ENCODE data around the gene TMEM260. TPM values are rescaled to one million over a fixed set of nuclear protein-coding genes. Genes with fewer than 3 reads are reported as not detected.

Gene TMEM260
- total and polyA plus RNA-seq, 2 donors (not counting 1 experiment from before 2014, with no cell fraction given): 14.3 to 19.3 TPM

- no peak overlapping the region for H3K4me3 ChIP-seq (replicated peaks in 1 of 4; ENCODE audit: control extremely low read depth in 1 of 4, insufficient read depth in 1 of 4, low read depth in 3 of 4, low read length in 4 of 4)
- peaks cover 2% of the 10 kb centered on the region for H3K36me3 ChIP-seq (ENCODE audit: control insufficient read depth, insufficient read depth, low read length)
- TF ChIP-seq CTCF (conservative IDR thresholded peaks at IDR 0.05 in 1 of 2, IDR thresholded peaks at IDR 0.05 in 1 of 2; ENCODE audit: low read depth in 1 of 2, low read length in 2 of 2) (no peak), EZH2 (IDR thresholded peaks at IDR 0.05; ENCODE audit: low read length, missing control alignments) (no peak)
- H3K4me1 ChIP-seq (ENCODE audit: control insufficient read depth, extremely low read depth, insufficient read depth, low read length): no peaks in the 10 kb centered on the region
- no peaks in the 10 kb centered on the region for H4K20me1 ChIP-seq (ENCODE audit: control insufficient read depth, extremely low read depth, insufficient read depth, low read length)
- H3K4me2 ChIP-seq (ENCODE audit: extremely low read depth, insufficient read depth, low read length): no peak overlapping the region
- peak in 1 of 2 donors; percentile 29 for DNase-seq (ENCODE audit: low read depth in 2 of 2)
- no peaks in the 10 kb centered on the region for H3K79me2 ChIP-seq (ENCODE audit: control insufficient read depth, insufficient read depth, low read length)
- H3K27ac ChIP-seq (ENCODE audit: insufficient read depth, low read length): no peak overlapping the region
- H2AFZ ChIP-seq (ENCODE audit: low read length): no peak overlapping the region
- H3K9ac ChIP-seq (ENCODE audit: insufficient read depth, low read length): no peak overlapping the region
- H3K27me3 ChIP-seq (ENCODE audit: control insufficient read depth, insufficient read depth, low read length): no peaks in the 10 kb centered on the region
- H3K9me3 ChIP-seq (ENCODE audit: control insufficient read depth, insufficient read depth, low read depth, low read length): no peaks in the 10 kb centered on the region
These were observed 10.9 kb downstream of the TMEM260 start for GRCh38 chr14:56590535-56590960.

- H2AFZ ChIP-seq (ENCODE audit: low read length): no peak overlapping the region
- no peaks in the 10 kb centered on the region for H3K36me3 ChIP-seq (ENCODE audit: control insufficient read depth, insufficient read depth, low read length)
- H3K4me3 ChIP-seq (replicated peaks in 1 of 4; ENCODE audit: control extremely low read depth in 1 of 4, insufficient read depth in 1 of 4, low read depth in 3 of 4, low read length in 4 of 4): no peak overlapping the region
- H3K79me2 ChIP-seq (ENCODE audit: control insufficient read depth, insufficient read depth, low read length): no peaks in the 10 kb centered on the region
- no peak overlapping the region for H3K9ac ChIP-seq (ENCODE audit: insufficient read depth, low read length)
- H4K20me1 ChIP-seq (ENCODE audit: control insufficient read depth, extremely low read depth, insufficient read depth, low read length): no peaks in the 10 kb centered on the region
- TF ChIP-seq CTCF (conservative IDR thresholded peaks at IDR 0.05 in 1 of 2, IDR thresholded peaks at IDR 0.05 in 1 of 2; ENCODE audit: low read depth in 1 of 2, low read length in 2 of 2): no peak
- no peak for TF ChIP-seq EZH2 (IDR thresholded peaks at IDR 0.05; ENCODE audit: low read length, missing control alignments)
- H3K27ac ChIP-seq (ENCODE audit: insufficient read depth, low read length): no peak overlapping the region
- H3K4me1 ChIP-seq (ENCODE audit: control insufficient read depth, extremely low read depth, insufficient read depth, low read length): no peaks in the 10 kb centered on the region
- no peaks in the 10 kb centered on the region for H3K27me3 ChIP-seq (ENCODE audit: control insufficient read depth, insufficient read depth, low read length)
- DNase-seq (ENCODE audit: low read depth in 2 of 2): no peak
- no peak overlapping the region for H3K4me2 ChIP-seq (ENCODE audit: extremely low read depth, insufficient read depth, low read length)
- H3K9me3 ChIP-seq (ENCODE audit: control insufficient read depth, insufficient read depth, low read depth, low read length): no peaks in the 10 kb centered on the region
These were observed 13.3 kb downstream of the TMEM260 start for GRCh38 chr14:56592746-56593544.

GRCh38 chr14:56594428-56594827, 14.8 kb downstream of the TMEM260 start:
- no peaks in the 10 kb centered on the region for H3K79me2 ChIP-seq (ENCODE audit: control insufficient read depth, insufficient read depth, low read length)
- DNase-seq (ENCODE audit: low read depth in 2 of 2): no peak
- no peaks in the 10 kb centered on the region for H3K4me1 ChIP-seq (ENCODE audit: control insufficient read depth, extremely low read depth, insufficient read depth, low read length)
- no peak for TF ChIP-seq EZH2 (IDR thresholded peaks at IDR 0.05; ENCODE audit: low read length, missing control alignments)
- no peak for TF ChIP-seq CTCF (conservative IDR thresholded peaks at IDR 0.05 in 1 of 2, IDR thresholded peaks at IDR 0.05 in 1 of 2; ENCODE audit: low read depth in 1 of 2, low read length in 2 of 2)
- no peak overlapping the region for H3K9ac ChIP-seq (ENCODE audit: insufficient read depth, low read length)
- no peaks in the 10 kb centered on the region for H4K20me1 ChIP-seq (ENCODE audit: control insufficient read depth, extremely low read depth, insufficient read depth, low read length)
- H3K36me3 ChIP-seq (ENCODE audit: control insufficient read depth, insufficient read depth, low read length): no peaks in the 10 kb centered on the region
- no peak overlapping the region for H3K4me3 ChIP-seq (replicated peaks in 1 of 4; ENCODE audit: control extremely low read depth in 1 of 4, insufficient read depth in 1 of 4, low read depth in 3 of 4, low read length in 4 of 4)
- H3K4me2 ChIP-seq (ENCODE audit: extremely low read depth, insufficient read depth, low read length): no peak overlapping the region
- H2AFZ ChIP-seq (ENCODE audit: low read length): no peak overlapping the region
- no peaks in the 10 kb centered on the region for H3K27me3 ChIP-seq (ENCODE audit: control insufficient read depth, insufficient read depth, low read length)
- no peaks in the 10 kb centered on the region for H3K9me3 ChIP-seq (ENCODE audit: control insufficient read depth, insufficient read depth, low read depth, low read length)
- H3K27ac ChIP-seq (ENCODE audit: insufficient read depth, low read length): no peak overlapping the region
